Brain microvascular endothelial cell (primary cell): ENCODE data around the gene SPEF1.

Experiments used
- DNase-seq: peaks from one replicate; pipeline ENCODE4 v3.0.0-alpha.2; 2020
- H3K27ac ChIP-seq: fragments of 250-450 bp; sonication (Bioruptor Pico); 2 replicates; pipeline ENCODE4 v1.5.1; 2020; ENCODE audit warnings: mild to moderate bottlenecking, moderate library complexity
- H3K27me3 ChIP-seq: fragments of 250-450 bp; sonication (Bioruptor Pico); replicated peaks from 2 replicates; pipeline ENCODE4 v1.5.1; 2020; ENCODE audit warnings: mild to moderate bottlenecking
- H3K36me3 ChIP-seq: fragments of 250-450 bp; sonication (Bioruptor Pico); replicated peaks from 2 replicates; pipeline ENCODE4 v1.5.1; 2020; ENCODE audit warnings: mild to moderate bottlenecking
- H3K4me3 ChIP-seq: 2 replicates; pipeline ENCODE4 v1.5.1; 2011; ENCODE audit warnings: low read depth, mild to moderate bottlenecking, control low read depth, low read length, moderate library complexity
- in situ Hi-C: cut with HindIII; loops from 2 replicates; pipeline ENCODE4 v1.10.0; 2017; ENCODE audit warnings: low sequenced_read_pairs, low pct_ligation_motif_present
- TF ChIP-seq, protein P1 (sequence below): IDR thresholded peaks from 2 replicates; pipeline ENCODE4 v1.5.1; 2011; ENCODE audit warnings: low read depth, mild to moderate bottlenecking, moderate library complexity, low read length, control low read depth, inconsistent platforms; ENCODE audit errors: missing control alignments

SPEF1 gene

DNA sequence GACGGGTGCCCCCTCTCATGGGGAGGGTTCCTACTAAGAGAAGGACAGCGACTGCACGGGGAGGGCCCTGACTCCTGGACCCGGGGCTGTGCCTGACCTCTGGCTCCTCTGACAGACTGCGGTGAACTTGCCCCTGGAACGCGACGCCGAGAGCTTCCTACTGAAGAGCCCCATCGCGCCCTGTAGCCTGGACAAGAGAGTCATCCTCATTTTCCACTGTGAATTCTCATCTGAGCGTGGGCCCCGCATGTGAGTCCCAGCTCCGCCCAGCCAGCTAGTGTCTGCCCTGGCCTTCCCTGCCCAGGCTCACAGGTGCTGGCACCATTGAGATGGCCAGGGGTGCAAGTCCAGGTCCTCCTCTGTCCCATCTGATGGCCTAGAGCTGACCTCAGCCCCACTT, 22.0 kb upstream of the SPEF1 start:
- in situ Hi-C loops = no loop called here
- no peaks in the 10 kb centered on the region for H3K27me3 ChIP-seq
- H3K27ac ChIP-seq = no peak overlapping the region
- no peak for DNase-seq
- TF ChIP-seq, protein P1, sequence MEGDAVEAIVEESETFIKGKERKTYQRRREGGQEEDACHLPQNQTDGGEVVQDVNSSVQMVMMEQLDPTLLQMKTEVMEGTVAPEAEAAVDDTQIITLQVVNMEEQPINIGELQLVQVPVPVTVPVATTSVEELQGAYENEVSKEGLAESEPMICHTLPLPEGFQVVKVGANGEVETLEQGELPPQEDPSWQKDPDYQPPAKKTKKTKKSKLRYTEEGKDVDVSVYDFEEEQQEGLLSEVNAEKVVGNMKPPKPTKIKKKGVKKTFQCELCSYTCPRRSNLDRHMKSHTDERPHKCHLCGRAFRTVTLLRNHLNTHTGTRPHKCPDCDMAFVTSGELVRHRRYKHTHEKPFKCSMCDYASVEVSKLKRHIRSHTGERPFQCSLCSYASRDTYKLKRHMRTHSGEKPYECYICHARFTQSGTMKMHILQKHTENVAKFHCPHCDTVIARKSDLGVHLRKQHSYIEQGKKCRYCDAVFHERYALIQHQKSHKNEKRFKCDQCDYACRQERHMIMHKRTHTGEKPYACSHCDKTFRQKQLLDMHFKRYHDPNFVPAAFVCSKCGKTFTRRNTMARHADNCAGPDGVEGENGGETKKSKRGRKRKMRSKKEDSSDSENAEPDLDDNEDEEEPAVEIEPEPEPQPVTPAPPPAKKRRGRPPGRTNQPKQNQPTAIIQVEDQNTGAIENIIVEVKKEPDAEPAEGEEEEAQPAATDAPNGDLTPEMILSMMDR = no peak
- H3K4me3 ChIP-seq = no peak overlapping the region
- peaks cover 19% of the 10 kb centered on the region for H3K36me3 ChIP-seq

DNA sequence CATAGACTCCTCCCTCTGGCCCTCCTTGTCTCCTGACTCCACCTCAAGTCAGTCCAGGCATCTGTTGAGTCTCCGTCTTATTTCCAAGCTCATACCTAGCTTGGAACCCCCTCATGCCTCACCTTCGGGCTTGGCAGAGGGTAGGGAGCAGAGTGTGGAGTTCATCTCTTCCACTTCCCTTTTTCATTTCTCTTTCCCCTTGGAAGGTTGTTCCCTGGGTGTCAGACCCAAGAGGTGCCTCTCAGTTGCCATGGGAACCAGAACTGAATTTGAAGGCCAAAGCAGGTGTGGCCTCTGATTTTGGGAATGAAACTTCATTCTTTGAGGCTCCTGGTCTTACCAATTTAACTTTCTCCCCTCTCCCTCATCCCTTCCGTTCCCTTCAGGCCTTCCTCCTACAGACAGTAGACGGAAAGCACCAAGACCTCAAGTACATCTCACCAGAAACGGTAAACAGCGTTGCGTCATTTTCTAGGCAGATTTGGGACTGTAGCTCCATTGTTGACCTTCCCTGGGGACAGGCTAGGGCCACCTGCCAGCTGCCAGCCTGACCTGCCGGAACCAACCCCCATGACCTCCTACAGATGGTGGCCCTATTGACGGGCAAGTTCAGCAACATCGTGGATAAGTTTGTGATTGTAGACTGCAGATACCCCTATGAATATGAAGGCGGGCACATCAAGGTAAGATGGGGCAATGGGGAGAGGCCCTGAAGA, 21.4 kb upstream of the SPEF1 start:
- Histone ChIP-seq H3K27me3 (no peaks in the 10 kb centered on the region), H3K27ac (no peak overlapping the region), H3K36me3 (peaks cover 19% of the 10 kb centered on the region), H3K4me3 (no peak overlapping the region)
- in situ Hi-C loops = no loop called here
- no peak for DNase-seq
- TF ChIP-seq, protein P1 = no peak

DNA sequence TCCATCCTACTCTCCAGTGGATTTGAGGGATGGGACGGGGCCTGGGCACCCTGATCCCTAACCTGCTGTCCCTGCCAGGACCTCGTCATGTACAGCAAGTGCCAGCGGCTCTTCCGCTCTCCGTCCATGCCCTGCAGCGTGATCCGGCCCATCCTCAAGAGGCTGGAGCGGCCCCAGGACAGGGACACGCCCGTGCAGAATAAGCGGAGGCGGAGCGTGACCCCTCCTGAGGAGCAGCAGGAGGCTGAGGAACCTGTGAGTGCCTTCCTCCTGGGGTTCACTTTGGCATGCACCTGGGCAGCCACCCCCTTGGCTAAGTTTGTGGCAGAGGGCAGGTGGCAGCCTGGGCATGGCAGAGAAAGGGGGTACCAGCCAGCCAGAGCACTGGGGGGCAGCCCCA, 20.6 kb upstream of the SPEF1 start:
- Histone ChIP-seq H3K36me3 (peaks cover 19% of the 10 kb centered on the region), H3K4me3 (no peak overlapping the region), H3K27me3 (no peaks in the 10 kb centered on the region), H3K27ac (no peak overlapping the region)
- DNase-seq = no peak
- in situ Hi-C loops = no loop called here
- TF ChIP-seq, protein P1 = no peak

DNA sequence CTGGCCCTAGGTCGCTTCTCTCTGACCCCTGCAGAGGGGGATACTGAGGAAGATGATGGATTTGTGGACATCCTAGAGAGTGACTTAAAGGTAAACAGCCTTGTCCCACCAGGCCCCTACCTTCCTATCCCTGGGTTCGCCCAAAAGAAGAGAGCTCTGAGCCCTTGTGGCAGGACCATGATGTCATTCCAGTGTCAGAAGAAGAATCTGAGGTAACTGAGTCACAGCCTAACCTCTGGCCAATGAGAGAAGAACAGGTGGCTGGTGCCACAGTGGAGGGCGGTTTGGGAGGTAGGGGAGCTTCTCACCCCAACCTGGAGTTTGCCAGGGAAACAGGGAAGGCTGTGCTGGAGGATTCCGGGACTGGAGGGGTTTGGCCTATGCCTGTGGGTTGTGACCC, 20.1 kb upstream of the SPEF1 start:
- in situ Hi-C loops = no loop called here
- DNase-seq = no peak
- H3K27ac ChIP-seq = no peak overlapping the region

DNA sequence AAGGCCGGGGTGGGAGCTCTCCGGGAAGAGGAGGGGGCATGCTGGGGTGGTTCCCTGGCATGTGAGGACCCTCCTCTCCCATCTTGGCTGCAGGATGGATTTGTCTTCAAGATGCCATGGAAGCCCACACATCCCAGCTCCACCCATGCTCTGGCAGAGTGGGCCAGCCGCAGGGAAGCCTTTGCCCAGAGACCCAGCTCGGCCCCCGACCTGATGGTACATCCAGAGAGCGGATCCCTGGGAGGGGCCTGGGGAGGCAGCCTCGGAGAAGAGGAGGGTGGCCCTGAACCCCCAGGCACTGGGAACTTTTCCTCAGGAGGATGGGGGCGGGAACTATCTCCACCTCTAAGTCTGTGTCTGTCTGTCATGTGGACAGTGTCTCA, 19.6 kb upstream of the SPEF1 start:
- Histone ChIP-seq H3K27me3 (no peaks in the 10 kb centered on the region), H3K27ac (no peak overlapping the region), H3K36me3 (peaks cover 19% of the 10 kb centered on the region), H3K4me3 (no peak overlapping the region)
- in situ Hi-C loops = no loop called here
- no peak for DNase-seq
- TF ChIP-seq, protein P1 = no peak

More for the DNA sequence above, 20.1 kb upstream of the SPEF1 start:
- Histone ChIP-seq H3K36me3 (peaks cover 19% of the 10 kb centered on the region), H3K4me3 (no peak overlapping the region), H3K27me3 (no peaks in the 10 kb centered on the region)
- TF ChIP-seq, protein P1 = no peak

DNA sequence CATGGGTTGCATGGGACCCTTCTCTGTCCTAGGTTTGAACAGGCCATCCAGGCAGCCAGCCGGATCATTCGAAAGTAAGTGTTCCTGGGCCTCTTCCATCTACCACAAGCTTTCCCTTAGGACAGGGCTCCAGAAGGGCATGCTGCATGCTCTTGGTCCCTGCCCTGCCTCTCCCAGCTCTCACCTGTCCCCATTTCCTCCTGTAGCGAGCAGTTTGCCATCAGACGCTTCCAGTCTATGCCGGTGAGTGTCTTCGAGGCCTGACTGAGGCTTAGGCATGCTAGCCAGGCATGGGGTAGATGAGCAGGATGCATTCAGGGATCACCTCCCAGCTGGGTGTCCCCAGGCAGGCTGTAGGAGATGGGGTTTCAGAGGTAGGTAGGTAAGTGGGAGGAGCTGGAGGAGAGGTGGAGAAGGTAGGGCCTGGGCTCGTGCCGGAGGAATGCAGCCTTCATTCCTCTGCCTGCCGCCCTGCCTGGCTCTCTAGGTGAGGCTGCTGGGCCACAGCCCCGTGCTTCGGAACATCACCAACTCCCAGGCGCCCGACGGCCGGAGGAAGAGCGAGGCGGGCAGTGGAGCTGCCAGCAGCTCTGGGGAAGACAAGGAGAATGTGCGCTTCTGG, 19.1 kb upstream of the SPEF1 start:
- TF ChIP-seq, protein P1 = no peak
- H3K36me3 ChIP-seq = peaks cover 19% of the 10 kb centered on the region
- no peak for DNase-seq
- in situ Hi-C loops = no loop called here
- H3K27ac ChIP-seq = no peak overlapping the region
- no peaks in the 10 kb centered on the region for H3K27me3 ChIP-seq
- H3K4me3 ChIP-seq = no peak overlapping the region
